Kidney epithelial cell (primary cell): ENCODE results near the gene TMEM44. TPM values are rescaled to one million over a fixed set of nuclear protein-coding genes. Genes with fewer than 3 reads are reported as not detected.

ENCODE experiments used
- DNase-seq: peaks from one replicate; pipeline ENCODE4 v3.0.0-alpha.2; 2010; ENCODE audit warnings: low read depth
- H3K27me3 ChIP-seq: 2 replicates; pipeline ENCODE4 v1.6.0; 2011; ENCODE audit warnings: low read length; ENCODE audit not compliant: control insufficient read depth, insufficient read depth
- H3K36me3 ChIP-seq: 2 replicates; pipeline ENCODE4 v1.5.1; 2011; ENCODE audit warnings: low read length; ENCODE audit not compliant: control insufficient read depth, insufficient read depth
- H3K4me3 ChIP-seq: 2 replicates; pipeline ENCODE4 v1.5.1; 2011; ENCODE audit warnings: low read depth, mild to moderate bottlenecking, control low read depth, low read length
- total RNA-seq: library from RNA; depleted of rRNA; stranded (reverse); fragments of >200 nt; gene quantifications from 2 replicates; pipeline ENCODE4 v1.2.3, GENCODE V29; 2015
- TF ChIP-seq, protein P1 (sequence below): IDR thresholded peaks from 2 replicates; pipeline ENCODE4 v1.5.1; 2011; ENCODE audit warnings: mild to moderate bottlenecking, moderate library complexity, low read length, control low read depth, inconsistent platforms; ENCODE audit not compliant: insufficient read depth, poor library complexity, severe bottlenecking

Gene TMEM44
- total RNA-seq, 1 donor from 2014 or later, result 16.2 TPM

- DNase-seq, result no peak
- Histone ChIP-seq H3K36me3 (no peaks in the 10 kb centered on the region), H3K4me3 (no peak overlapping the region), H3K27me3 (no peaks in the 10 kb centered on the region)
- TF ChIP-seq, protein P1, sequence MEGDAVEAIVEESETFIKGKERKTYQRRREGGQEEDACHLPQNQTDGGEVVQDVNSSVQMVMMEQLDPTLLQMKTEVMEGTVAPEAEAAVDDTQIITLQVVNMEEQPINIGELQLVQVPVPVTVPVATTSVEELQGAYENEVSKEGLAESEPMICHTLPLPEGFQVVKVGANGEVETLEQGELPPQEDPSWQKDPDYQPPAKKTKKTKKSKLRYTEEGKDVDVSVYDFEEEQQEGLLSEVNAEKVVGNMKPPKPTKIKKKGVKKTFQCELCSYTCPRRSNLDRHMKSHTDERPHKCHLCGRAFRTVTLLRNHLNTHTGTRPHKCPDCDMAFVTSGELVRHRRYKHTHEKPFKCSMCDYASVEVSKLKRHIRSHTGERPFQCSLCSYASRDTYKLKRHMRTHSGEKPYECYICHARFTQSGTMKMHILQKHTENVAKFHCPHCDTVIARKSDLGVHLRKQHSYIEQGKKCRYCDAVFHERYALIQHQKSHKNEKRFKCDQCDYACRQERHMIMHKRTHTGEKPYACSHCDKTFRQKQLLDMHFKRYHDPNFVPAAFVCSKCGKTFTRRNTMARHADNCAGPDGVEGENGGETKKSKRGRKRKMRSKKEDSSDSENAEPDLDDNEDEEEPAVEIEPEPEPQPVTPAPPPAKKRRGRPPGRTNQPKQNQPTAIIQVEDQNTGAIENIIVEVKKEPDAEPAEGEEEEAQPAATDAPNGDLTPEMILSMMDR, result no peak
Observed at GRCh38 chr3:194562986-194563385, 70.2 kb downstream of the TMEM44 start.

DNA sequence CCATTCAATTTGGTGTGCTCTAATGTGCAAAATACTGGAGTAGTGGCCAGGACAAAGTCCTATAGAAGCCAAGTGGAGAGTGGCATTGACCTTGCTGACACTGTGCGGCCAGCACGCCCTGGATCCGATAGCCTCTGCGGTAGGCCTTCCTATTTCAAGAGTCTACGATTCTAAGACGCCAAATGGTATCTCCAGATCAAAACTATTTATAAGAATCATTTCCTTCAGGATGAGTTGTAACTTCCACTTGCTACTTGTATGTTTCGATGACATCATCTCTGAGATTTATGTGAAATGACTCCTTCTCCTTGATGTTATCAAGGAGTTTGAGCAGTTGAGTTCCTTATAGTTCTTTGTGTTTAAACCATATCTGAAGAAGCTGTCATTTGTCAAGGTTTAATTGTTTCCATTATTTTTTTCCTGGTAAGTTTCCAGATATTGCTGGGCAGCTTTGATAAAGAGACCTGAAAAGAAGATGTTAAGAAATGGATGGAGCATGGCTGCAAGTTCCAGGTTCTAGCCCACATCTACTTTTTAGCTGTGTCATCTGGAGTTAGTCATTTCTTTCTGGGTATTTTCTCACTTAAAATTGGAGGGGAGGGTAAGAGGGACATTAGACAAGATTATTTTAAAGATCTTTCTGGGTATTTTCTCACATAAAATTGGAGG is 71.8 kb downstream of the TMEM44 start:
- Histone ChIP-seq H3K36me3 (no peaks in the 10 kb centered on the region), H3K27me3 (no peaks in the 10 kb centered on the region), H3K4me3 (no peak overlapping the region)
- no peak for DNase-seq
- TF ChIP-seq, protein P1, result no peak

DNA sequence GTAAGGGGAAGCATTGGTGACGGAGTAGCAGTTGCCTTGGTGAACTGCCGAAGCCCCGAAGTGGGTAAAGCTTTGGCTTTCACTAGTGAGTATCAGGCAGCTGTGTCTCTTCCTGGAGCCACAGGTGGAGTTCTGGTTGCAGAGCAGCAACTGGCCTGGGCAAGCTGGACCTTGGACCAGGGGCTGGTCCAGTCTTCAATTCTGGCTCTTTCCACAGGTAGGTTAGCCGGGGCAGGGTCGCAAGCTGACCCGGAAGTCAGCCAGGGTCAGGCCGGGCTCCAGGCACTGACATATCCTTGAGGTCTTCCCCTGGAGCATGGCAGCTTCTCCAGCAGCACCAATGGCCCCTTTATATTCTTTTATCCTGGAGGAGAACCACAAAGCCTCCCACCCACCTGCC is 73.2 kb downstream of the TMEM44 start:
- Histone ChIP-seq H3K27me3 (no peaks in the 10 kb centered on the region), H3K4me3 (no peak overlapping the region), H3K36me3 (no peaks in the 10 kb centered on the region)
- TF ChIP-seq, protein P1, result no peak
- no peak for DNase-seq

- no peaks in the 10 kb centered on the region for H3K36me3 ChIP-seq
- TF ChIP-seq, protein P1, result no peak
- no peak overlapping the region for H3K4me3 ChIP-seq
- no peaks in the 10 kb centered on the region for H3K27me3 ChIP-seq
- DNase-seq, result no peak
Observed at GRCh38 chr3:194559530-194559929, 73.7 kb downstream of the TMEM44 start.

GRCh38 chr3:194556086-194557056 is 76.8 kb downstream of the TMEM44 start:
- no peaks in the 10 kb centered on the region for H3K36me3 ChIP-seq
- DNase-seq, result no peak
- H3K27me3 ChIP-seq, result no peaks in the 10 kb centered on the region
- TF ChIP-seq, protein P1, result no peak
- no peak overlapping the region for H3K4me3 ChIP-seq
